Kidney capillary endothelial cell (primary cell): Measurements from ENCODE around the gene TFCP2L1.

Source experiments
- DNase-seq: peaks from one replicate; pipeline ENCODE4 v3.0.0-alpha.2; 2018; ENCODE audit warnings: low spot score

TFCP2L1 gene

GRCh38 chr2:121196132-121196848, 88.7 kb downstream of the TFCP2L1 start:
- DNase-seq: no peak

GRCh38 chr2:121195036-121195435, 90.0 kb downstream of the TFCP2L1 start:
- no peak for DNase-seq

- no peak for DNase-seq
Observed at GRCh38 chr2:121194626-121195025, 90.4 kb downstream of the TFCP2L1 start.

- DNase-seq: no peak
Observed at GRCh38 chr2:121193185-121193584, 91.8 kb downstream of the TFCP2L1 start.

- no peak for DNase-seq
Observed at GRCh38 chr2:121192576-121192975, 92.4 kb downstream of the TFCP2L1 start.

GRCh38 chr2:121191191-121192170, 93.5 kb downstream of the TFCP2L1 start:
- DNase-seq: no peak

GRCh38 chr2:121189661-121190381, 95.2 kb downstream of the TFCP2L1 start:
- no peak for DNase-seq

GRCh38 chr2:121189011-121189410, 96.0 kb downstream of the TFCP2L1 start:
- DNase-seq: no peak

GRCh38 chr2:121187982-121188411, 97.0 kb downstream of the TFCP2L1 start:
- no peak for DNase-seq

- DNase-seq: no peak
Observed at GRCh38 chr2:121187351-121187981, 97.5 kb downstream of the TFCP2L1 start.

- DNase-seq: no peak
Observed at GRCh38 chr2:121186261-121186660, 98.7 kb downstream of the TFCP2L1 start.

GRCh38 chr2:121185571-121186074, 99.4 kb downstream of the TFCP2L1 start:
- no peak for DNase-seq

- DNase-seq: no peak
Observed at GRCh38 chr2:121185111-121185510, 99.9 kb downstream of the TFCP2L1 start.

GRCh38 chr2:121184248-121184862, 100.6 kb downstream of the TFCP2L1 start:
- DNase-seq: no peak

GRCh38 chr2:121182520-121182919, 102.5 kb downstream of the TFCP2L1 start:
- DNase-seq: no peak

- DNase-seq: no peak
Observed at GRCh38 chr2:121179467-121179866, 105.5 kb downstream of the TFCP2L1 start.

- no peak for DNase-seq
Observed at GRCh38 chr2:121178730-121179129, 106.3 kb downstream of the TFCP2L1 start.

GRCh38 chr2:121177896-121178295, 107.1 kb downstream of the TFCP2L1 start:
- DNase-seq: no peak

GRCh38 chr2:121175326-121175725, 109.7 kb downstream of the TFCP2L1 start:
- no peak for DNase-seq

- DNase-seq: no peak
Observed at GRCh38 chr2:121173806-121174205, 111.2 kb downstream of the TFCP2L1 start.

GRCh38 chr2:121173112-121173511, 111.9 kb downstream of the TFCP2L1 start:
- no peak for DNase-seq
